Thyroid gland (tissue), 4 donors: ENCODE data around the gene TRIM67.

Source experiments
- POLR2A ChIP-seq, 2 donors: fragments of 450-650 bp; IDR thresholded peaks; one replicate each; pipeline ENCODE4 v1.6.1; 2017; ENCODE audit warnings: antibody characterized with exemption in 2 of 2, mild to moderate bottlenecking in 2 of 2, moderate library complexity in 1 of 2
- TF ChIP-seq, protein P1 (sequence below), 6 experiments: fragments of 200-600 bp in 3 of 6; fragments of 450-650 bp in 3 of 6; sonication (generic) in 3 of 6; IDR thresholded peaks; one replicate each; pipeline ENCODE4 v1.5.1; 2016 to 2019; ENCODE audit warnings: antibody characterized with exemption in 6 of 6, mild to moderate bottlenecking in 2 of 6, inconsistent platforms in 1 of 6, moderate library complexity in 1 of 6

GRCh38 chr1:231139125-231139649 lies 22.7 kb upstream of the TRIM67 start:
- TF ChIP-seq, protein P1, sequence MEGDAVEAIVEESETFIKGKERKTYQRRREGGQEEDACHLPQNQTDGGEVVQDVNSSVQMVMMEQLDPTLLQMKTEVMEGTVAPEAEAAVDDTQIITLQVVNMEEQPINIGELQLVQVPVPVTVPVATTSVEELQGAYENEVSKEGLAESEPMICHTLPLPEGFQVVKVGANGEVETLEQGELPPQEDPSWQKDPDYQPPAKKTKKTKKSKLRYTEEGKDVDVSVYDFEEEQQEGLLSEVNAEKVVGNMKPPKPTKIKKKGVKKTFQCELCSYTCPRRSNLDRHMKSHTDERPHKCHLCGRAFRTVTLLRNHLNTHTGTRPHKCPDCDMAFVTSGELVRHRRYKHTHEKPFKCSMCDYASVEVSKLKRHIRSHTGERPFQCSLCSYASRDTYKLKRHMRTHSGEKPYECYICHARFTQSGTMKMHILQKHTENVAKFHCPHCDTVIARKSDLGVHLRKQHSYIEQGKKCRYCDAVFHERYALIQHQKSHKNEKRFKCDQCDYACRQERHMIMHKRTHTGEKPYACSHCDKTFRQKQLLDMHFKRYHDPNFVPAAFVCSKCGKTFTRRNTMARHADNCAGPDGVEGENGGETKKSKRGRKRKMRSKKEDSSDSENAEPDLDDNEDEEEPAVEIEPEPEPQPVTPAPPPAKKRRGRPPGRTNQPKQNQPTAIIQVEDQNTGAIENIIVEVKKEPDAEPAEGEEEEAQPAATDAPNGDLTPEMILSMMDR (IDR thresholded peaks at IDR 0.05): no peak
- TF ChIP-seq POLR2A (IDR thresholded peaks at IDR 0.05): no peak
